ENCODE data around the gene FBXO42. TPM values are rescaled to one million over a fixed set of nuclear protein-coding genes. Genes with fewer than 3 reads are reported as not detected.
A peak's percentile ranks its signal among the peaks of the same experiment; 100 is the strongest.

FBXO42 gene
- total RNA-seq, 1 donor: 16.3 TPM

DNA sequence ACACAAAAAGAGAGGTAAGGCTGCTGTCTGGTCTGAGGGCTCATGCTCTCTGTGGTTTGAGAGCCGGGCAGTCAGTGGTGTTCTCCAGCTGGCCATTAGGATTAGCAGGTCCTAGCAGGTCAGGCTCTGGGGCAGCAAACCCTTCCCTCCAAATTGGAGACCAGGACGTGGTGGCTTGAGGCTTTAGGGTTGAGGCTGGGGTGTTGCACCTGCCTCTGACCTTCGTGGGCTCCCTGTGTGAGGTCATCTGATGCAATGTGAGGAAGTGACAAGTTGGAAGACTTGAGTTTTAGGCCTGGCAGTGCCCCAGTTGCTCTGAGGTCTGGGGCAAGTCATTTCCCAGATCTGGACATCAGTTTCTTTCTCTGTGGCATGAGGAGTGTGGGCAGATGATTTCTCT lies 39.1 kb upstream of the FBXO42 start:
- TF ChIP-seq, protein P1, sequence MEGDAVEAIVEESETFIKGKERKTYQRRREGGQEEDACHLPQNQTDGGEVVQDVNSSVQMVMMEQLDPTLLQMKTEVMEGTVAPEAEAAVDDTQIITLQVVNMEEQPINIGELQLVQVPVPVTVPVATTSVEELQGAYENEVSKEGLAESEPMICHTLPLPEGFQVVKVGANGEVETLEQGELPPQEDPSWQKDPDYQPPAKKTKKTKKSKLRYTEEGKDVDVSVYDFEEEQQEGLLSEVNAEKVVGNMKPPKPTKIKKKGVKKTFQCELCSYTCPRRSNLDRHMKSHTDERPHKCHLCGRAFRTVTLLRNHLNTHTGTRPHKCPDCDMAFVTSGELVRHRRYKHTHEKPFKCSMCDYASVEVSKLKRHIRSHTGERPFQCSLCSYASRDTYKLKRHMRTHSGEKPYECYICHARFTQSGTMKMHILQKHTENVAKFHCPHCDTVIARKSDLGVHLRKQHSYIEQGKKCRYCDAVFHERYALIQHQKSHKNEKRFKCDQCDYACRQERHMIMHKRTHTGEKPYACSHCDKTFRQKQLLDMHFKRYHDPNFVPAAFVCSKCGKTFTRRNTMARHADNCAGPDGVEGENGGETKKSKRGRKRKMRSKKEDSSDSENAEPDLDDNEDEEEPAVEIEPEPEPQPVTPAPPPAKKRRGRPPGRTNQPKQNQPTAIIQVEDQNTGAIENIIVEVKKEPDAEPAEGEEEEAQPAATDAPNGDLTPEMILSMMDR (IDR thresholded peaks at IDR 0.05; ENCODE audit: extremely low read depth, low read depth, low read length): no peak
- no peak overlapping the region for H2AFZ ChIP-seq (ENCODE audit: low read length)
- H3K79me2 ChIP-seq (ENCODE audit: insufficient read depth, low read length): peaks cover 89% of the 10 kb centered on the region
- H3K4me1 ChIP-seq (ENCODE audit: insufficient read depth, low read length): peaks cover 42% of the 10 kb centered on the region
- H3K4me3 ChIP-seq (ENCODE audit: insufficient read depth, low read length): no peak overlapping the region
- peaks cover 26% of the 10 kb centered on the region for H3K36me3 ChIP-seq (ENCODE audit: insufficient read depth, low read length)
- DNase-seq (ENCODE audit: insufficient read length, low spot score, missing footprints): peak; percentile 70
- peaks cover 72% of the 10 kb centered on the region for H4K20me1 ChIP-seq (ENCODE audit: insufficient read depth, low read length)
- H3K4me2 ChIP-seq (ENCODE audit: insufficient read depth, low read length): no peak overlapping the region
- H3K27me3 ChIP-seq (ENCODE audit: insufficient read depth, low read length): no peaks in the 10 kb centered on the region
- peak overlapping the region; percentile 59 for H3K27ac ChIP-seq (ENCODE audit: low read depth, low read length)
- no peaks in the 10 kb centered on the region for H3K9me3 ChIP-seq (ENCODE audit: low read depth, low read length)

DNA sequence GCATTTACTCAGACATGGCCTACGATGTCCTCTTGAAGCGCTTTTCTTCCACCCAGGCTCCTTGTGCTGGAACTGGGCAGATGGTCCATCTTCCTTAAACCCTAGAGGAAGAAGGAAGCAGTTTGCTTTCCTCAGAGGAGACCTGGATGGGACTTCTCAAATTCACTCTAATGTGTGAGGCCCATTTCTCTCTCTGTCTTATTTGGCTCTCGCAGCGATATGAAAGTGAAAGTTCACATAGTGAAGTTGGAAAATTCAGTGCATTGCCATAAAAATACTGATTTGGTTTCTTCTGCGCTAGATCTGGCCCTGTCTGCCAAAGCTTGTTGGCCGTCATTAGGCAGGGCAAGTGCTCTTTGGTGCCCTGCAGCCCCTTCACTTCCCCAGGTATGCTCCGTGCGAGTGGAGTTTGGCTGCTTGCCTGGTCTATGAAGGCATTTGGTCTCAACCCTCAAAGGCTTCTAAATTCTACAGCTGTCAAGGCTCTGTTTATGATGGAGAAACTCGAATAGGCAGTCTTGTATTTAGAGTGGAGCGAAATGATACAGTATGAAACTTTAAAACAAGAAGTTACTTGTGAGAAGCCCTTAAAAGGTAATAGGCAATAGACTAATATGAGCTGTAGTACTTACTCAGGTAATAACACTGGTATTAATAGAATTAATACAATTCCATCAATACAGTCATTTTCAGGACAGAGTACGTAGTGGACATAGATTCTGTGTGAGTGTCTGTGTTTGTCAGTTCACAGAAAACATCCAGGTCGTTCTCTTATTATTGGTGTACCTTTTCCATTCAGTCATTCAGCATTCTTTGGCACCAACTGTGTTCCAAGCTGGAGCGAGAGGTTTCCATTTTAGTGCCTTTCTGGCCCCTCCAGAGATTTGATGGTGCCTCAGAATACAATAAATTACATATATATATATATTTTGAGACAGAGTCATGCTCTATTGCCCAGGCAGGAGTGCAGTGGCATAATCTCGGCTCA lies 35.2 kb upstream of the FBXO42 start:
- H4K20me1 ChIP-seq (ENCODE audit: insufficient read depth, low read length): peaks cover 78% of the 10 kb centered on the region
- DNase-seq (ENCODE audit: insufficient read length, low spot score, missing footprints): peak; percentile 77
- peak overlapping the region; percentile 84 for H3K27ac ChIP-seq (ENCODE audit: low read depth, low read length)
- no peaks in the 10 kb centered on the region for H3K9me3 ChIP-seq (ENCODE audit: low read depth, low read length)
- H3K79me2 ChIP-seq (ENCODE audit: insufficient read depth, low read length): peaks cover 87% of the 10 kb centered on the region
- H2AFZ ChIP-seq (ENCODE audit: low read length): peak overlapping the region; percentile 21
- H3K4me3 ChIP-seq (ENCODE audit: insufficient read depth, low read length): peak overlapping the region; percentile 70
- no peaks in the 10 kb centered on the region for H3K36me3 ChIP-seq (ENCODE audit: insufficient read depth, low read length)
- peak overlapping the region; percentile 97 for H3K4me2 ChIP-seq (ENCODE audit: insufficient read depth, low read length)
- TF ChIP-seq, protein P1 (IDR thresholded peaks at IDR 0.05; ENCODE audit: extremely low read depth, low read depth, low read length): no peak
- H3K27me3 ChIP-seq (ENCODE audit: insufficient read depth, low read length): no peaks in the 10 kb centered on the region
- H3K4me1 ChIP-seq (ENCODE audit: insufficient read depth, low read length): peaks cover 59% of the 10 kb centered on the region

DNA sequence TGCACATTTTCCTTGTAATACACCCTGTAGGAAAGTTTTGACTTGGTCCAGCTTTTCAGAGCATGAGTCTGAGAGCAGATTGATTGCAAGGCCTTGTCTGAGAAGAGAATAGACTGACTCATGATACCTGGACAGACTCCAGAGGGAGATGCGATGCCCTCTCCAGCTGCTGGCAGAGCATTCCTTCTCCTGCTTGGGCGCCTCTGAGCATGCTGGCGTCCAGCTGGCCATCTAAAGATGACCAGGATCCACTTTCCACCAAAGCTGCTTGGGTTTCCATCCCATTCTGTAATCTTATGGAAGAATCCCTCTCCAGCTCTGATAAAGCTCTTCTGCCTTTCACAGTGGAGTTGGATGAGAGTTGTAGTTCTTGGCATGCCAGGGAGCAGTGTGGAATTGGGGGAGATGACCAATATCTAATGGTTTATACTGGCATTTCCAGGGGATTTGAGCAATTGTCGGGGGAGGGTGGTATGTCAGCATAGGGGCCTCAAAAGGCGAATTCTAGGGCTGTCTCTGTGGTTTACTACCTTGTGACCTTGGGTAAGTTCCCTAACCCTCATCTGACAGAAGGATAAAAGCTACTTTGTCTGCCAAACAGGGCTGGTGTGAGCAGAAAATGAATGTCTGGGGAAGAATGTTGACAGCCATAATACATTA lies 34.3 kb upstream of the FBXO42 start:
- H2AFZ ChIP-seq (ENCODE audit: low read length): no peak overlapping the region
- no peaks in the 10 kb centered on the region for H3K36me3 ChIP-seq (ENCODE audit: insufficient read depth, low read length)
- no peaks in the 10 kb centered on the region for H3K27me3 ChIP-seq (ENCODE audit: insufficient read depth, low read length)
- no peaks in the 10 kb centered on the region for H3K9me3 ChIP-seq (ENCODE audit: low read depth, low read length)
- H3K79me2 ChIP-seq (ENCODE audit: insufficient read depth, low read length): peaks cover 87% of the 10 kb centered on the region
- H3K4me2 ChIP-seq (ENCODE audit: insufficient read depth, low read length): peak overlapping the region; percentile 97
- peaks cover 50% of the 10 kb centered on the region for H3K4me1 ChIP-seq (ENCODE audit: insufficient read depth, low read length)
- TF ChIP-seq, protein P1 (IDR thresholded peaks at IDR 0.05; ENCODE audit: extremely low read depth, low read depth, low read length): no peak
- H4K20me1 ChIP-seq (ENCODE audit: insufficient read depth, low read length): peaks cover 69% of the 10 kb centered on the region
- peak overlapping the region; percentile 84 for H3K27ac ChIP-seq (ENCODE audit: low read depth, low read length)
- peak overlapping the region; percentile 70 for H3K4me3 ChIP-seq (ENCODE audit: insufficient read depth, low read length)
- peak; percentile 94 for DNase-seq (ENCODE audit: insufficient read length, low spot score, missing footprints)
